PFSK-1 (cell line): ENCODE measurements around the gene XCR1.

Source experiments
- FOXP2 ChIP-seq: optimal IDR thresholded peaks from 2 replicates; pipeline ENCODE3; 2011; ENCODE audit warnings: borderline replicate concordance, control low read depth, inconsistent platforms; ENCODE audit not compliant: insufficient read depth; ENCODE audit errors: extremely low read length, extremely low read depth
- POLR2AphosphoS5 ChIP-seq: IDR thresholded peaks from 2 replicates; pipeline ENCODE4 v1.6.1; 2012; ENCODE audit warnings: low read depth, mild to moderate bottlenecking, control low read depth, low read length, moderate library complexity
- SIN3A ChIP-seq: IDR thresholded peaks from 2 replicates; pipeline ENCODE4 v1.6.1; 2012; ENCODE audit warnings: mild to moderate bottlenecking, low read length, moderate library complexity, borderline replicate concordance; ENCODE audit not compliant: insufficient read depth
- TAF1 ChIP-seq: IDR thresholded peaks from 2 replicates; pipeline ENCODE4 v1.6.1; 2012; ENCODE audit warnings: low read length, control low read depth, borderline replicate concordance; ENCODE audit not compliant: insufficient read depth
- TF ChIP-seq, protein P1 (sequence below), 2 experiments: IDR thresholded peaks; 2 replicates each; pipeline versions ENCODE4 v1.6.1 to v1.8.0; 2011 to 2012; ENCODE audit warnings: low read depth in 2 of 2, low read length in 2 of 2, control low read depth in 1 of 2, inconsistent platforms in 1 of 2, mild to moderate bottlenecking in 1 of 2, moderate library complexity in 1 of 2; ENCODE audit not compliant: insufficient read depth in 1 of 2

The XCR1 gene

DNA sequence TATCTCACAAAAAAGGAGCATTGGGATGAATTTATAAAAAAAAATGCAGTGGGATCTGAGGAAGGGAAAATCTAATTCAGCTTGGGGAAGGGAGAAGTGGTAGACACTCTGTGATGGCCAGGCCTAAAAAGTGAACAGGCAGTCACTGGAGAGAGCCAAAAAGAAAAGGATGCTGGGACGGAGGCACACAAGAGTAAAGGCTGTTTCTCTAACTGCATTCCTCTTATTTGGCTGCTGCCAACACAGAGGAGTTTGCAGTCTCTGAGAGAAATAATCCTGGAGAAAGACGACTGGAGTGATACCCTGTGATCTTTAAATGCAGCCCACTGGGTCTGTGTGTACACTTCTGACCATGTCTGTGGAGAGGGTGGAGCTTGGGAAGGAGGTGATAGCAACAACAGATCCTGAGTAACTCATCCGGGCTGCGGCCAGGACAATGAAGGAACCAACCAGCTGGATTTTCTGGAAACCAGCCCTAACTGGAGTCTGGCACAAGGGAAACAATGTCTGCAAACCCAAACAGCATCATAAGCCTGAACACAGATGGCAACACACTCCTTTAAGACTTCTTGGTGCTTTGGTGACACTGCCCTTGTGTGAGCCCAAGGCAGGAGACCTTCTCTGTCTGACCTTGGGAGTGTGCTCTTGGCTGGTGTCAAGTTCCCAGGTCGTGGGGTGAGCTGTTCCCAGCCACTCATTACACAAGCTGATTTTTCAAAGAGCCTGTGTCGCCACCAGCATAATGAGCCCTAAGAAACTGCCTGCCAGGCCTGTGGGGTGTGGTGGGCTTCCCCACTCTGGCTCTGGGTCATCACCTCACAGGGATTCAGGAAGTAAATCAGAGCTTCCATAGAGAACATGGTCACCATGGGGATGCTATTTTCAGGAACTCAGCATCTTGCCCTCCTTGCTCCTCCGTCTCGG is 39.7 kb downstream of the XCR1 start:
- no peak for TF ChIP-seq POLR2AphosphoS5
- no peak for TF ChIP-seq SIN3A

DNA sequence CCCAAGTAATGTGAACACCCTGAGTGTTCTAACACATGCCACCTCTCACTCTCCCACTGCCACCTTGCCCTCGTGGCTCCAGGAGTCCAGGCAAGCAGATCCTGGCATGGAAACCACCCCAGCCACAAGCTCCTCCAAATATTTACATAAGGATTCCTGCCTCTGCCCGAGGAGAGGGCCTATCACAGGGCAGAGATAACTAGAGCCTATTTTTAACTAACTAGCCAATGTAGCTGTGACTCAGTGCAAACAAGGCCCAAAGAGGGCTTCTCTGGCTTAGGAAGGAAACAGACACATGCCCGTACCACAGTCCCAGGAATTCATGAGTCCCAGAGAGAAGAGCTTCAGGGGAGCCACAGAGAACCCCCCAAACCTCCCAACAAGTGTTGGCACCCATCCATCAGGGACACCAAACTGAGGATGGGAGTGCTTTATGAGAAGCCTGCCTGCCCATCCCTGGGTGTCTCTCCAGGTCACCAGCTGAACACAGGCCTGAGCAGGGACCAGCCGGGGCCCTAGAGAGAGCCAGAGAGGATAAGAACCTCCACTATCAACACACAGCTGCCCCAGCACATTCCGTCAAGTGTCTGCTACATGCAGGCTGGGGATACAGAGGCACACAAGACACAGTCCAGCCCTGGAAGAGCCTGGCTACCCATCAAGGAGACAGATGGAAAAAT is 40.8 kb downstream of the XCR1 start:
- TF ChIP-seq POLR2AphosphoS5 = no peak
- TF ChIP-seq, protein P1, sequence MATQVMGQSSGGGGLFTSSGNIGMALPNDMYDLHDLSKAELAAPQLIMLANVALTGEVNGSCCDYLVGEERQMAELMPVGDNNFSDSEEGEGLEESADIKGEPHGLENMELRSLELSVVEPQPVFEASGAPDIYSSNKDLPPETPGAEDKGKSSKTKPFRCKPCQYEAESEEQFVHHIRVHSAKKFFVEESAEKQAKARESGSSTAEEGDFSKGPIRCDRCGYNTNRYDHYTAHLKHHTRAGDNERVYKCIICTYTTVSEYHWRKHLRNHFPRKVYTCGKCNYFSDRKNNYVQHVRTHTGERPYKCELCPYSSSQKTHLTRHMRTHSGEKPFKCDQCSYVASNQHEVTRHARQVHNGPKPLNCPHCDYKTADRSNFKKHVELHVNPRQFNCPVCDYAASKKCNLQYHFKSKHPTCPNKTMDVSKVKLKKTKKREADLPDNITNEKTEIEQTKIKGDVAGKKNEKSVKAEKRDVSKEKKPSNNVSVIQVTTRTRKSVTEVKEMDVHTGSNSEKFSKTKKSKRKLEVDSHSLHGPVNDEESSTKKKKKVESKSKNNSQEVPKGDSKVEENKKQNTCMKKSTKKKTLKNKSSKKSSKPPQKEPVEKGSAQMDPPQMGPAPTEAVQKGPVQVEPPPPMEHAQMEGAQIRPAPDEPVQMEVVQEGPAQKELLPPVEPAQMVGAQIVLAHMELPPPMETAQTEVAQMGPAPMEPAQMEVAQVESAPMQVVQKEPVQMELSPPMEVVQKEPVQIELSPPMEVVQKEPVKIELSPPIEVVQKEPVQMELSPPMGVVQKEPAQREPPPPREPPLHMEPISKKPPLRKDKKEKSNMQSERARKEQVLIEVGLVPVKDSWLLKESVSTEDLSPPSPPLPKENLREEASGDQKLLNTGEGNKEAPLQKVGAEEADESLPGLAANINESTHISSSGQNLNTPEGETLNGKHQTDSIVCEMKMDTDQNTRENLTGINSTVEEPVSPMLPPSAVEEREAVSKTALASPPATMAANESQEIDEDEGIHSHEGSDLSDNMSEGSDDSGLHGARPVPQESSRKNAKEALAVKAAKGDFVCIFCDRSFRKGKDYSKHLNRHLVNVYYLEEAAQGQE (IDR thresholded peaks at IDR 0.05; ENCODE audit: insufficient read depth in 1 of 2, low read depth in 2 of 2, low read length in 2 of 2) = no peak
- no peak for TF ChIP-seq TAF1
- TF ChIP-seq FOXP2 = no peak
- no peak for TF ChIP-seq SIN3A

DNA sequence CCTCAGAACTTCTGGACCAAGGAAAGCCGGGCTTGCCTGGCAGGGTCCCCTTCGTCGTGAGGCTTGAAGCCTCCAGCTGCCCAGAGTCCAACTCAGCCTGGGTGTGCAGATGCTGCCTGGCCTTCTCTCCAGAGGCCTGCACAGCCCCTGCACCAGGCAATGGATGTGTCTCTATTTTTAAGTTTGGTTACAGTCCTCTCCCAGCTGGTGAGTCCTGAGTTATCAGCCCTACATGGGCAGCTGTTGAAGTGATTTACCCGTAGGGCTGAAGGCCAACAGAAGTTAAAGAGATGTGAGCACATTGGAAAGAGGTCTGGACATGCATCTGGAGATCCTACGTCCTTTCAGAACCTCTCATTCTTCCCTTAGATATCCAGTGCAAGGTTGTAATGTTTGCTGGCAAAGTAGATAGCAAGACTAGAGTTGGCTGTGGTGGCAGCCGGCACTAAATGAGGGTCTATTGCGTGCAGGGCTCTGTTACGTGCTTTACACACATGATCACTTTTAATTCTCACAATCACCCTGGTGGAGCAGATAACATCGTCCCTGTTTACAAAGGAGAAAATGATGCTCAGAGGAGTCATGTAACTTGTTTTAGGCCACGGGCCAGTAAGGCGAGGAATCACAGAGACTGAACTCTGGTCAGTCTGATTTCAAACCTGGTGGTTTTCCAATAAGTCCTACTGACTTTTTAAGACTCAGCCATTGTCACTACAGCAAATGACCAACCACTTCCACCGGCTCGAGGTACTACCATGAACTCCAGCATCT is 41.6 kb downstream of the XCR1 start:
- TF ChIP-seq FOXP2 = no peak
- TF ChIP-seq SIN3A = no peak
- no peak for TF ChIP-seq TAF1
- TF ChIP-seq, protein P1 (IDR thresholded peaks at IDR 0.05; ENCODE audit: insufficient read depth in 1 of 2, low read depth in 2 of 2, low read length in 2 of 2) = no peak
- TF ChIP-seq POLR2AphosphoS5 = no peak

DNA sequence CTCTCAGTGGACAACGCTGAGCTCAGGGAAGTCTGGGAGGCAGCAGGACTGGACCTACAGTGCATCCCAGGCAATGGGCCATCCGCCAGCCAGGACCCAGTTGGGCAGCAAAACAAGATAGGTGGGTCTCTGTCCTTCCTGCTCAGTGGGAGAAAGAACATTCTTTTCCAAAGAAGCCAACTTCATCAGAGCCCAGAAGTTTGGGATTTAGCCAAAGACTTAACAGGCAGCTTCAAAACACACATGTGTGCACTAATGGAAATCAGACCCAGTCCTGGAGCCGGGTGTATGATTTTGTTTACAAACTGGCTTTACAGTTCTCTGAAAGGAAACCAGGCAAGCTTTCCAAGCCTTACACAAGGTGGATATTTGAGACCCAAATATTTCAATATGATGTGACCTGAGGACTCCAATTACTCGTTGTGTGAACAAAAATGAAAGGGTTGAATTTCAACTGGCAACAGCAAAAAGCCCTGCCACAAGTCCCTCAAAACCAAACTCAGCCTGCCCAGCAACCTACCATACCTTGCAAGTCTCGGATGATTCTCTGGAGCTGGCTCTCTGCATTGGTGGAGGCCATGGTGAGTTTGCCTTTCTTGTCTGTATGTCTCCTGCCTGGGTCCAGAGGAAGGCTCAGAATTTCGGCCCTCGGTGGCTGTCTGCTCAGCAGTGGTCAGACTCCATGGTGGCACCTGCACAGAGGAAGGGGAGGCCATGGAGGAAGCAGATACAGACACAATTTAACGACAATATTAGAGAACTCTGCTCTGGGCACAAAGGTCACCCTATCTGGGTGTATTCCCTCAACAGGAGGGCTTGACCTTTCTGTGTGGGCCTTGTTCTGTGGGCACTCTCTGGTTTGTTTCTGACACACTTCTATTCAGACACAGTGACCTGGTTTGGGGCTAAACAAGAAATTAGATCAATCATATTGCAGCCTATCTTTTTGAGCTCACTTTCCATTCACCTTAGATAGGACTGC is 42.7 kb downstream of the XCR1 start:
- TF ChIP-seq TAF1 = no peak
- no peak for TF ChIP-seq SIN3A
- no peak for TF ChIP-seq POLR2AphosphoS5

DNA sequence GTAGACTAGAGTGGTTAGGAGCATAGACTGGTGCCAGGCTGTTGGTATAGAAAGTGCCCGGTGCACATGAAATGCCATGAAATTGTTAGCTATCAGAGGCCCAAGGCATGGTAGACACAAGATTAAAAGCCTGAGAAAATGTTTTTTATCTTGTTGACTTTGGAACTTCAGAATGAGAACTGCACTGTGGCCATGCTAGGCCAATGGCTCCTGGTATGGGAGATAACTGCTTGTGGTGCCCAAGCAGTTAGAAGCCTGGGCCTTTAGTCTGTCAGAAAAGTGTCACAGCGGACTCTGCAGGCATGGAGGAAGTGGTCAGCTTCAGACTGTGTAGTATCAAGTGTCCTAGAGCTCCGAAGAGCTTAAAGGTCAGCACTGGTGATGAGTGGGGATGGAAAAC is 43.5 kb downstream of the XCR1 start:
- no peak for TF ChIP-seq FOXP2
- no peak for TF ChIP-seq TAF1
- no peak for TF ChIP-seq SIN3A
- TF ChIP-seq, protein P1 (IDR thresholded peaks at IDR 0.05; ENCODE audit: insufficient read depth in 1 of 2, low read depth in 2 of 2, low read length in 2 of 2) = no peak
- no peak for TF ChIP-seq POLR2AphosphoS5
